Cardiac septum (tissue), 1 donor: ENCODE measurements around the gene SNRK. TPM values are rescaled to one million over a fixed set of nuclear protein-coding genes. Genes with fewer than 3 reads are reported as not detected.

ENCODE experiments used
- DNase-seq: peaks from one replicate; pipeline ENCODE4 v3.0.0-alpha.2; 2020; ENCODE audit warnings: low spot score
- intact Hi-C: fragments of 100-400 bp; cut with DNase I; formaldehyde crosslinking; loops from one replicate; pipeline ENCODE4 v1.14.0; 2022
- total RNA-seq: library from RNA; stranded (reverse); fragmentation: NEBNext Ultra II Directional; extraction: Animal tissue kit (Norgen Biotek cat#: 25700); gene quantifications from one replicate; pipeline ENCODE4 v1.2.1, GENCODE V29; 2021
- donor health status: DM: no; HTN: no; CAD: no.

Gene SNRK
- total RNA-seq, 1 donor from 2014 or later, result 25.1 TPM

DNA sequence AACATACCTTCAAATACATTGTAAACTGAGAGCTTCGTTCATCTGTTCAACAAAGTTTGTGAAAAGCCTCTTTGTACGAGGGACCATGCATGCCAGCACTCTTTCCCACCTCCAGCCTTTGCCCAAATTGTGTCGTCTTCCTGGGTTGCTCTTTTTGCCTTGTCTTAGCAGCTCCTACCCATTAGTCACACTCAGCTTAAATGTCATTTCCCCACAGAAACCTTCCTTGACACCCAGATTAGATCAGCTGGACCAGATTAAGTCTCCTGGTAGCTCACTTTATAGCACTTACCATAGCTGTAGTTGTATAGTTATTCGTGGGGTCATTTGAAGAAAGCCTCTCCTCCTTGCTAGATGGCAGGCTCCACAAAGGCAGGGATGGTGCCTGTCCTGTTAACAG lies 24.1 kb upstream of the SNRK start:
- DNase-seq, result no peak
- intact Hi-C loops, result no loop called here

DNA sequence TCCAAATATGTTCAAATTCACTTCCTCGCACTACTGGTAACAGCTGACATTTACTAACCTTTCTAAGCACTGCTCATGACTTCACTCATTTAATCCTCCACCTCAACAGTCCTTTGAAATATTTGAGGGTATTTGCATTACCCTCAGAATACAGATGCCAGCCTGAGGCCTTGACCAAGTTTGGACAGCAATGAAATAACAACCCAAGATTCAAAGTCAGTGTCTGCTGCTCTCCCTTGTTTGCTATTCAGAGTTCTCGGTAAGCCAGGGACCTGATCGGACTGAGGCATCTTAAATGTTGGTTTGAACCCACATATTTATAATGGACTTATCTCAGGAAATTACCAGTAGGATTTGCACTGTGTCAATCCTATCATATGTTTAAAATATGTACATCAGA lies 19.9 kb upstream of the SNRK start:
- DNase-seq, result no peak
- intact Hi-C loops, result no loop called here

DNA sequence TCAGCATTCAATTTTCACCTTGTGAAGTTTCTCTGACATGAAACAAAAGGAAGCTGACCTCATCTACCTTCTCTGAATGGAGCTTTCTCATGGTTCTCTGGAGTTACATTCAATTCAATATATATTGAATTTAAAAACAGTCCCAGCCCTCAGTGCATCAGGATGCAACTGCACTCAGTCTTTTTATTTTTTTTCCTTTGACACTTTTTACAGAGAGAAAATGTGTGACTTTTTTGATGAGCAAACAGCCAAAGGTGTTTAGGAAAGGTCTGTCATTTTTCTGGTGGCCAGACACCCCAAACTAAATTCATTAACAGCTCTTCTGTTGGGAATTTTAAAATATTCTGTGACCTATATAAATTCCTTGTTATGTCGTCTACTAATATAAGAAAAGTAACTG lies 19.3 kb upstream of the SNRK start:
- DNase-seq, result no peak
- intact Hi-C loops, result no loop called here

DNA sequence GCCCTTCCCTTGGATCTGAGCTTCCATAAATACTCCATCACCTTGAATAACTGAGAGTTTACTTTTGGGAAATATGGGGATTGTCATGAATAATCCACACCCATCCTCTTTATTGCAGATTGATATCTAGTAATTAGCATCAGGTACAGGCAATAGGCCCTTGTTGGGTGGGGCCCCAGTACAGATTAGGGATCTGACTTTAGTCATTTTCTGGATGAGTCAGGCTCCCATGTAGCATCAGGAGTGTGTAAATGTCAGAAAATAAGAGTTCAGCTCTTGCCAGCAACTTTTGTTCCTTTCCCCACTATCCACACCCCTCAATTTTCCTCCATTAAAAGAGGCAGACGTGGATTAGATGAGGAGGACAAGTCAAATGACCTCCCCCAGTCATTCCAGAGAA lies 17.7 kb upstream of the SNRK start:
- intact Hi-C loops, result no loop called here

DNA sequence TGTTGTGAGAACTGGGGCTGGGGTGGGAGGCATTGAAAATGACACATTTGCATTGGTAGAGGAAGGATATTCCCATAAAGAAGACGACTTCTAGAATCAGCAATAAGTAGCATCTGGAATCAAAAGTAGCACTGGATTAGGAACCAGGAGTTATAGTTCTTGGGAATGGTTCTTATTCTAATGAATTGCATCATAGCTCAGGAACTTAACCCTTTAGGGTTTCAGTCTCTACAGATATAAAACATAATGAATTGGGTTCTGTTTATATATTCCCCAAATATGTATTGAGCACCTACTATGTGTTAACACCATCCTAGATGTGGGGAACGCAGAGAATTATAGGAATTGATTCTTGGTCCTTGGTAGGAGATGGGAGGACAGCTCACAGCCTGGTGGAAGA lies 16.3 kb upstream of the SNRK start:
- no peak for DNase-seq
- intact Hi-C loops, result no loop called here

More for the DNA sequence above, 17.7 kb upstream of the SNRK start:
- no peak for DNase-seq

DNA sequence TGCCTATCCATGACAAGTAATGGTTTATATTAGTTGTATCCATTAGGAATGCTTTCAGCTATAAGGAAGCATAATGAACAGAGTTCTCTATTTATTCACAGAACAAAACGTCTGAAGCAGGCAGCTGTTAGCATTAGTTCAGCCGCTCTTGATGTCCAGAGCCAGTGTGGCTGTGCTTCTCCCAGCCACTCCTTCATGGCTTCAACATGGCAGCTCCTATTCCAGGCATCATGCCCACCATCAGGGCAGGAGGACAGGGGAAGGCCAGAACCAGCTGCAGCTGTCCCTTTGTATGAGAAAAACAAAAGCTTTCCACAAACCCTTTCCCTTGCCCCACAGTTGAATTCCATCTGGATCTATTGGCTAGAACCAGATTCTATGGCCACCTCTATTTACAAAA lies 12.9 kb upstream of the SNRK start:
- intact Hi-C loops, result no loop called here
- no peak for DNase-seq

DNA sequence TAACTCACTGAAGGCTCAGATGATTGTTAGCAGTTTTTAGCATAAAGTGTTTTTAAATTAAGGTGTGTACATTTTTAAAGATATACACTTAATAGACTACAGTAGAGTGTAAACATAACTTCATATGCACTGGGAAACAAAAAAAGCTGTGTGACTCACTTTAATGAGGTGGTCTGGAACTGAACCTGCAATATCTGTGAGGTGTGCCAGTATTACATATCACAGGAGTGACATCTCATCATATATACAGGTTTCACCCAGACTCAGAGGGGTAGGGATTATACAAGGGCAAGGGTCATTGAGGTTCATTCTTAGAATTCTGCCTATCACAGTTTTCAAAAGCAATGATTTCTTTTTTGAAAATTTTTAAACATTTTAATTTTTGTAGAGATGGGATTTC lies 7.3 kb upstream of the SNRK start:
- intact Hi-C loops, result no loop called here
- DNase-seq, result no peak

DNA sequence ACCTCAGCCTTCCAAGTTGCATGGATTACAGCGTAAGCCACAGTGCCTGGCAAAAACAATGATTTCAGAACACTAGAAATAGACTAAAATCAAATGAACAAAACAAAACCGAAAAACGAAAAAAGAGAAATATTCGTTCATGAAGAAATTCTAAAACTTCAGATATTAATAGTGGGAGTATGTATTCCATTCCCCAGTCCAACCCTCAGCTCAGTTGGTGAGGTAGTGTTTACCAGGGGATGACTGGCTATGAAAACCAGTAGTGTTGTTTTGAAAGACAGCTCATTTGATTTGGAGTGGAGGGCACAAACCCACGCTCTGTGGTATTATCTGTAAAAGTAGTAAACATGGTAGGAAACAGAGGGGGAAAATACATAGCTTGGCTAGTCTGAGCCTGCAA lies 6.8 kb upstream of the SNRK start:
- no peak for DNase-seq
- intact Hi-C loops, result no loop called here

DNA sequence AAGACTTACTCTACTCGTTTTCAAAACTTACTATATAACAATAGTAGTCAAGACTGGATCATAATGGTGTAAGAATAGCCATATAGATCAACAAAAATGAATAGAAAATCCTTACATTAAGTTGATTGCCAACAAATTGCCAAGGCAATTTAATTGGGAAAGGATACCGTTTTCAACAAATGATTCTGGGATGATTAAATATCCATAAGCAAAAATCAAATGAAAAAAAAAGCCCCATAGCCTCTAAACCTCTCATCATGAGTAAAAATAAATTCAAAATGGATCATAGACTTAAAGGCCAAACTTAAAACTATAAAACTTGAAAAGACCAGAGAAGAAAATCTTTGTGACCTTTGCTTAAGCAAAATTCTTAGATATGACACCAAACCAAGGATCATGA lies 5.3 kb upstream of the SNRK start:
- DNase-seq, result no peak
- intact Hi-C loops, result loop anchor here (10.0 kb wide), 1 partner anchor 176 kb away; the partner anchor contains the start of gene POMGNT2

DNA sequence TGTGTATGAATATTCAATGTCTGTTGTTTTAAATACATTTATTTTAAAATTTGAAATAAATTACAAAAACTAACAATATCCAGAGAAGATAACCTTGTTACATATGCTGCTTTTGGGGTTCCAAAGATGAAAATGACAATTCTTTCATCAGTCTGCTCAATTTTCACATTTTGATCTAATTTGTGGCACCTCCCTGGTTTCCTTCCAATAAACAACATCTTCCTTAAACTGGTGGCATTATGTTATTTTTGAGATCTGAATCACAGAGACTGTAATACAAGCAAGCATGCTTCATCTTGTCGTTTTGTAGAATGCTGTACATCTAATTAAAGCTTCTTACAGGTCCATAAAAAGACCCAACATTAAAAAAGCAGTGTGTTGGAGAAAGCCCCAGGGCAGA lies 2.2 kb upstream of the SNRK start:
- intact Hi-C loops, result loop anchor here (2.0 to 10.0 kb wide), 2 partner anchors 37 to 179 kb away; partner anchors contain the start of gene POMGNT2
- DNase-seq, result no peak

DNA sequence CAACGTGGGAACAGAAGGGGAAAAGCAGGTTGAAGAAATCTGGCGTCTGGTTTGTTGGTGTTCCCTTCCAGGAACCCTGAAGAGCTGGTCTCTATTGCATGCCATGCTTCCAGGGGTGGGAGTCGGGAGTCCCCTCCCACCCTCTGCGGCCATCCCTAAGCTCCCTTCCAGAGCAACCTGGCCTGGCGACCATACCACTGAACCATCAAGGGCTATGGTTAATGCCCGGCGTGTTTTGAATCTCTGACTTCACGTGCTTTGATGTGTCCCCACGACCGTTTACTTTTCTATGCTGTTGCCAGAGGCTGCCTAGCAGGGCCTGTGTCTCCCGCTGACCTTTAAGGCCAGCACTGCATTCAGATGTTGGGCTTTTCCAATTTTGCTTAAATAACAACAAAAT lies 696 bp upstream of the SNRK start:
- DNase-seq, result no peak
- intact Hi-C loops, result loop anchor here (1.0 to 10.0 kb wide), 7 partner anchors 31 to 212 kb away; partner anchors contain the start of gene POMGNT2

DNA sequence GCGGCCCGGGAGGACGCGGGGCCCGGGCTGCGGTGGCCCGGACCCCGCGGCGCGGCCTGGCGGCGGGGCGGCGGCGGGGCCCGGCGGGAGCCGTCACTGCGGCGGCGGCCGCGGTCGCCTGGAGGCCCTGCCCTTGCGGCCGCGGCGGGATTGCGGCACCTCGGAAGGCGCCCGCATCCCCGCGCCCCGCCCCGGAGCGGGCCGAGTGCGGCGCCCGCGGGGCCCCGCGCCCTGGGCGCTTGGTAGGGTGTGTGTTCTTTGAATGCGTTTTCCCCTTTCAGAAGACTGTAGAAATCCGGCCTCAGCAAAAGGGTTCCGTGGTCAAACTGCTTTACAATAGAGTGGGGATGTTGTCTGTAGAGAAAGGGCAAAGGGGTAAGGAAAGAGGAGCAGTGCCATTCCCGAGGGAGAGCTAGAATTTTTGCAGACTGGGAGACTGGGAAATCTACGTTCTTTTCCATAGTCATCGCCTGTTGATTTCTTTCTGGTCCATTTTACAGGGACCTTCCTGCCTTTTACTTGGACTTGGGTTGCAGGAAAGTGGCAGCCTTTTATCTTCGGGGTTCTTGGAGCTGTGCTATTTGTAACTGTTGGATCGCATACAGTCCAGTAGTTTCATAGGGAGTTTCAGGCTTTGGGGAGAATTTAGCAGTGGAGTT lies 630 bp downstream of the SNRK start:
- intact Hi-C loops, result loop anchor here (1.0 to 10.0 kb wide), 6 partner anchors 30 to 210 kb away; partner anchors contain the start of gene POMGNT2
- DNase-seq, result no peak

DNA sequence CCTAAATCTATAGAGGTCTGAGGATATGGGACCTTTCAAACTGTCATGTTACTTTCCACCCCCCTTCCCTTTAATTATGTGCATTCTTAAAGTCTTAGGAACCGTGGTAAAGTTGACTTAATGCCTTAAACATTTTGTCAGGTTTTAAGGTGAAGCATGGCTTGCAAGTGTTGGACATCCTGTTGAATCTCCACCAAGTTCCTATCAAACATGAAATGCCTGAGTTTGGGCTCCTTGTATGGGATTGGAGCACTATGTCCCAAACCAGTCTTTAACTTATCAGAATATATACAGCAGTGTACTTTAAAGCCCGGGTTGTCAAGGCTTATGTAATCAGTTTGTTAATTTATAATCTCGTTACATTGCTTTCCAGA lies 1.1 kb downstream of the SNRK start:
- no peak for DNase-seq
- intact Hi-C loops, result loop anchor here (2.0 to 10.0 kb wide), 5 partner anchors 29 to 183 kb away; partner anchors contain the start of gene POMGNT2

DNA sequence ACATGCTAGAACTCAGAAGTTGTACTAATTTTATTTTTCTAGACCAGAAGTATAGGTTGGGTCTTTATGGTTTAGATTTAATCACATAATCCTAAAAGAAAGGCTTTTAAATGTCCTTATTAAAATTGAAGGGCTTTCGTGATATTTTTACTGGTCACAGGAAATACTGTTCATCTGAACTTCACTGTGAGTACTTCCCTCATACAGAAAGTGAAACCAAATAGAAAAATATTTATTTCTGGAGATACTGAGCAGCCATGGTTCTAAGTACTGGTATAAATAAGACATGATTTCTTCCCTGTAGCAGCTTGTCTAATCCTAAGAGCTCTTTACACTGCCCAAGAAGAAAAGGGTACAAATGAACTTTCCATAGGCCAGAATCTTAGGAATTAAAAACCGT lies 2.0 kb downstream of the SNRK start:
- no peak for DNase-seq
- intact Hi-C loops, result loop anchor here (5.0 to 10.0 kb wide), 4 partner anchors 61 to 184 kb away; partner anchors contain the start of gene POMGNT2

DNA sequence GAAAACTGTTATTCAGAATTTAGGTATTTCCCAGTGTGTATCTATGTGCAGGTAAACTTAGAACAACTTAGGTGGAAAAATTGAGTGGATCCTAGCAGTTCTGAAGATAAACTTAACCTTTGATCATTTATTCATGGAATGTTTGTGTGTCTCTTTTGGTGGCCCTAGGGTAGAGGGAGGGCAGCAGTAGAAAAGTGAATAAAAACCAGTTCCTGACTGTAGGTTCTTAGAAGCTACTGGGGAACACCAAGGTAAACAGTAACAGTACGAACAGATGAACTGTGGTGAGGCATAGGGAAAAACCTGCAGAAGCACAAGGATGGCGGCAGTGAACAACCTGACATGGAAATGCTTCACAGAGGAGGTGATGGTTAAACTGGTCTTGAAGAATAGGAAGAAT lies 2.5 kb downstream of the SNRK start:
- intact Hi-C loops, result loop anchor here (5.0 to 10.0 kb wide), 4 partner anchors 62 to 184 kb away; partner anchors contain the start of gene POMGNT2
- DNase-seq, result no peak

DNA sequence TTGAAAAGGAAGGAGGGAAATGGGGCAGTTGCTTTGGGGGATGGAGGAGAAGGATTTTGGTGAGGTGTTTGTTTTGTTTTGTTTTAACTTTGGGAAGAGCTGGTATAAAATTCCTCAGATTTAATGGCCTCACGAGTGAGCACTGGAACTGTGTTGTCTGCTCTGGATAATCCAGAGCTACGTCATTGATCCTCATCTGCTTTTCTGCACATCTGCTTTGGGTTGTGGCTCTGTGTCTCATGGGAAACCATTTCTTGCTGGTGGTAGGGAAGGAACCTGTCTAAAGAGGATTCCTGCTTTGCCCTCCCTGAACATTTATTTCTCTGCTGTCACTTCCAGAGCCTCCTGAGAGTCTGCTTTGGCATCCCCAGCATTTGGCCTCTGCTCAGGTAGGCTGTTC lies 3.1 kb downstream of the SNRK start:
- no peak for DNase-seq
- intact Hi-C loops, result loop anchor here (5.0 to 10.0 kb wide), 4 partner anchors 62 to 185 kb away; partner anchors contain the start of gene POMGNT2

DNA sequence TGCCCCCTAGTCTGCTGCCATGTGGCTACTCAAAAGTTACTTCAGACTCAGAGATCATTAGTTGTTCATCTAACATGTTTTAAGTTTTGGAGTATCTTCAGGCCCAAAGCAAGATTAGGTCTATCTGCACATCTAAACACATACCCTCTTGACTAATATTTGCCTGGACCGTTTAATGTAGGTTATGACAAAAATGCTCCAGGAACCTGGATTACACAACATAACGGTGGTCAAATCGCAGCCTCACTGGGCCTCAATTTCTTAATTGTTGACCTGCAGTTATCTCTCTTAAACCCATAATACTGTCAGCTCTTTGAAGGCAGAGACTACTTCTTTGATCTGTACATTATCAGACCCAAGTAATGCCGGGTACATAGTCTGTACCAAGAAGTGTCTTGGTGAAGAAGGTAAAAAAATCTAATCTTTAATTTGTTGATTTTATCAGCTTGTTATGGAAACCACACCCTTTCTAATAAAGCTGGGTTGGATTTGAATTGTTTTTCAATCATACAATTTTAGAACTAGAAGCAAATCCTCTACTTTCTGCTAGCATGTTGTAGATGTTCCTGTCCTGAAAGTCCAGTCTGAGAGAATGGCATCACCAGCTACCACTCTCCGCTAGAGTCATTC lies 3.6 kb downstream of the SNRK start:
- DNase-seq, result no peak
- intact Hi-C loops, result loop anchor here (5.0 to 10.0 kb wide), 4 partner anchors 63 to 185 kb away; partner anchors contain the start of gene POMGNT2

DNA sequence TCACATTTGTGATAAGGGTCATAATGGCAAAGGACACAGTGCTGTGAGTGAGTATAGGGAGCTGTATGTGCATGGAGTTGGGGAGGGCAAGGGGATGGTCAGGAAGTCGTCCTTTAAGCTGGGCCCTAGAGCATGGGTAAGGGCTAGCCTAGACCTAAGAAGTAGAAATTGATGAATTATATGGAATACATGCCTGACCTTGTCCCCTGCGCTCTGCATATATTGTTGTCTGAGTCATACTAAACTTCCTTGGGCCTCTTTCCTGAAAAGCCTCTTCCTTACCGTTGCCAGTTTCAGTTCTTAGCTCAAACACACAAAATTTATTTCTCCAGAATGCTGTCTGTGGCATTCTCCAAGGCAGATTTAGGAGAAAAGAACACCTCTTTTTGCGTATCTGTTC lies 4.6 kb downstream of the SNRK start:
- intact Hi-C loops, result no loop called here
- DNase-seq, result no peak

DNA sequence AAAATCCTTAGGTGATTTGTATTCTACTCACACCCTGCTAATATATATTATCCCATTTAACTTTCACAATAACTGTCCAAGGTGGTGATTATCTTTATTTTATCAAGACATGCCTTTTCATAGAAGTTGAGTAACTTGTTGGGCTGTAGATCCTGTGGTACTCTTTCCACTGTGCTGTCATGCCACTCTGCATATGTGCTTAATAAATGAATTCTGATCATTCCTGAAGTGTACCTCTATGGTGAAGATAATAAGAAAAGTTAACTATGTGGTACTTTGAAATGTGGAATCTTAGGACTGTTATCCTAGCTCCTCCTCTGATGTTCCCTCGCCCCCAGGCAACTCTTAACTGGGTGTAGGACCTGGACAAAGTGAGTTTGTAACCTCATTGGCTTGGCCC lies 5.2 kb downstream of the SNRK start:
- intact Hi-C loops, result no loop called here
- DNase-seq, result no peak

DNA sequence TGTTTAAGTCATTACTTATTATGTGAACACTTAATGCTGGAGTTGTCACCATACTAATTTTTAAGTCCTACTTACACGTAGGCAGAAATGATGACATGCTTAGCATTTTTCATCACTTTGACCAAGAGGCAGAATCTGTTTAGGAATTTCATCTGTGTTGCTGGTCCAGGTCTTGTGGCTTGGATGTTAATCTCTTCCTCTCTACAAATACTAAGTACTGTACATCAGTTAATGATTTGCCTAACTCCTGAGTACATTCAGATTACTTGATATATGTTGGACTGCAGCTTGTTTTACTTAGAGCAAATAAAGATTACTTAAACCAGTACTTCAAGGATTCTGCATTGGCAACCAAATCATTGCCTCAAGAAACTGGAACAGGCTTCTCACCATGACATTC lies 8.6 kb downstream of the SNRK start:
- DNase-seq, result no peak
- intact Hi-C loops, result no loop called here

DNA sequence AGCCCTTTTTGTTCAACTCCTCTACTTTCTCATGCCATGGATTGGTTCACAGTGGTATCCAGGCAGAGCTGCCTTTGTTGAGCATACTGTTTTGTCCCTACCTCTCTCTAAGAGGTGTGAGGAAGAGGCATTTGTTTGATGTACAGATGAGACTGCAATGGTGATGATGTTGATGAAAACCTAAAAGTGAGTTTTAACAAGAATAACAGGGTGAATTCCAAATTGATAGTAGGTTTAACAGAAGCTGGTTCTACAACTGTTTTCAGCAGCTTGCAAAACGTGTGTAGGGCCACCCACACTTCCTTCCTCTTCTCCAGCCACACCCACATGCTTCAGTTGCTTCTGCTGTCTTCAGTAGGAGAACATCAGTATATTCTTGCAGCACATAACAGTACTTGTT lies 10.2 kb downstream of the SNRK start:
- intact Hi-C loops, result no loop called here
- DNase-seq, result no peak
